ENCODE measurements around the gene ARHGAP26. TPM values are rescaled to one million over a fixed set of nuclear protein-coding genes. Genes with fewer than 3 reads are reported as not detected.

The ARHGAP26 gene
- total RNA-seq, 1 donor from 2014 or later = 20.0 TPM

DNA sequence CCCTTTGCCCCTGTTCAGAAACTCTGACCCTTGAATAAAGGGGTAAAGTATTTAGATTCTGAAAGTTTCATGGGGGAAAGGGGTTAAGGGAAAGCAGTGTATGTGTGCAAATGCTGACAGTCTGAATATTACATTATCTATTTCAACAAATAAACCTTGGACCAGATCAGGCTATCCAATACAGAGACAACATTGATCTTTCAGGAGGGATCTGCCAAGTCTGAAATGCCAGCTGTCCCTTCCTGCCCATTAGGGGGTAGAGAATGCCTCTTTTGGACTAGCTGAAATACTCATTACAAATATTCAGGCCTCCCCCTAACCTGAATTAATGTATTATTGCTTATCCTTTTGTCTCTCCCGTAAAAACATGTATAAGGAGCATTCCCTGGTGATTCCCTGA is 413.8 kb downstream of the ARHGAP26 start:
- no peak for DNase-seq (ENCODE audit: low spot score)
- intact Hi-C loops (cut with micrococcal nuclease) = loop anchor here (1.0 to 10.0 kb wide), 17 partner anchors 13 to 1003 kb away; no protein-coding TSS in a partner anchor
- peak overlapping the region; percentile 52 for H3K4me3 Mint-ChIP-seq
- no peaks in the 10 kb centered on the region for H3K27me3 Mint-ChIP-seq (ENCODE audit: insufficient read depth)
- H3K4me1 Mint-ChIP-seq (ENCODE audit: low read depth) = peaks cover 85% of the 10 kb centered on the region
- H3K9me3 Mint-ChIP-seq = peaks cover 6% of the 10 kb centered on the region
- H3K27ac Mint-ChIP-seq = peak overlapping the region; percentile 93
- peaks cover 24% of the 10 kb centered on the region for H3K36me3 Mint-ChIP-seq (ENCODE audit: low read depth)

DNA sequence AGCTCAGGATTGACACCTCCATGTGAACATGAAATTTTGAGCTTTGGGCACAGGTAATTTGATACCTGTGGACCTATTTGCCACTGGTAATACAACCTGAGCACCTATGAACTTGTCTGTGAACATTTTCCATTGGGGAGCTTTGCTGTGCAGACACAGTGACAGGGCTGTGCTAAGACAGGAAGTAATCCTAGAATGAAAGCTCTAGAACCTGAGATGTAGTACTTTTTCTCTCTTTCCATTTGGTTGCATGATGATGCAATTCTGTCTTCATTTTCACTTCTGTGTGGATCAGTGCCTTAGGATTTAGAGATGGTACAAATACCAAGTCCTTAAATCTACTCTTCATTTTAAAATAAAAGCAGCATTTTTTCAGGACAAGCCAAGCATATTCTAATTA is 416.4 kb downstream of the ARHGAP26 start:
- H3K27ac Mint-ChIP-seq = peak overlapping the region; percentile 32
- H3K9me3 Mint-ChIP-seq = peaks cover 21% of the 10 kb centered on the region
- H3K36me3 Mint-ChIP-seq (ENCODE audit: low read depth) = peaks cover 21% of the 10 kb centered on the region
- peaks cover 75% of the 10 kb centered on the region for H3K4me1 Mint-ChIP-seq (ENCODE audit: low read depth)
- H3K27me3 Mint-ChIP-seq (ENCODE audit: insufficient read depth) = no peaks in the 10 kb centered on the region
- intact Hi-C loops (cut with micrococcal nuclease) = loop anchor here (10.0 kb wide), 1 partner anchor 508 kb away; no protein-coding TSS in a partner anchor
- no peak overlapping the region for H3K4me3 Mint-ChIP-seq
- DNase-seq (ENCODE audit: low spot score) = no peak

DNA sequence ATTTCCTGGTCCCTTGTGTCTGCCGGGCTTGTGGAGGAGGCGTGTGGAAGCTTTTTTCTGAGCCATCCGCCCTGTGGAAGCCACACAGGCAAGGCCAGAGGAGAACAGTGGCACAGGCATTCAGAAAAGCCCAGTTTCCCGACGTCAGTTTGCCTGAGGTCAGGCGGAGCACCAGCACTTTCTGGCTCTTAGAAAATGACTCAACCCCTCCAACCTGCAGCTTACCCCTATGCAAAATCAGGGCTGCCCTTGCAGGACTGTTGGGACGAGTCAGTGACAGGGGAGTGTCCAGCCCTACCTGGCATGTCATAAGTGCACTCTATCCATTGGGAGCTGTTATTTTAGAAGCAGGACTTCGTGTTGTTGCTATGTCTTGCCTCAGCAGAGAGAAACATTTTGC is 417.3 kb downstream of the ARHGAP26 start:
- Mint-ChIP-seq H3K36me3 (ENCODE audit: low read depth) (peaks cover 20% of the 10 kb centered on the region), H3K4me3 (no peak overlapping the region), H3K27ac (peak overlapping the region; percentile 71), H3K9me3 (peaks cover 21% of the 10 kb centered on the region), H3K4me1 (ENCODE audit: low read depth) (peaks cover 66% of the 10 kb centered on the region), H3K27me3 (ENCODE audit: insufficient read depth) (no peaks in the 10 kb centered on the region)
- intact Hi-C loops (cut with micrococcal nuclease) = loop anchor here (10.0 kb wide), 1 partner anchor 507 kb away; no protein-coding TSS in a partner anchor
- no peak for DNase-seq (ENCODE audit: low spot score)

DNA sequence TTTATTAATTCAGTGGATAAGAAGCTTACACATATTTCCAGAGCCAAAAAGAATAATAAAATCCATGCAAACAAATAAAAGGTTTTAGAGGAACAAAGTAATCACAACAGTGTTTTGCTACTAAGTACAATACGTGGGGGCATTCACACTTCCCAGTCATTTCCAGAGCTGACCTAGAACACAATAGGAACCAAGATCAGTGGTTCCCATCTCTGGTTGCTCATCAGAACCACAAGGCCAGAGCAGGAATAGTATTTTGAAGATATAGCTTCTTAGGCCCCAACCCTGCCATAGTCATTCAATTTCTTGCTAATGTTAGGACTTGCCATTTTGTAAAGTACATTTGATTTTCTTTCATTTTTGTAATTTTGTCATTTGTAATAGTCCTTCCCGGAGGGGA is 417.9 kb downstream of the ARHGAP26 start:
- Mint-ChIP-seq H3K4me3 (peak overlapping the region; percentile 25), H3K36me3 (ENCODE audit: low read depth) (peaks cover 17% of the 10 kb centered on the region), H3K4me1 (ENCODE audit: low read depth) (peaks cover 60% of the 10 kb centered on the region), H3K9me3 (peaks cover 21% of the 10 kb centered on the region), H3K27ac (peak overlapping the region; percentile 71), H3K27me3 (ENCODE audit: insufficient read depth) (no peaks in the 10 kb centered on the region)
- DNase-seq (ENCODE audit: low spot score) = no peak
- intact Hi-C loops (cut with micrococcal nuclease) = loop anchor here (1.0 to 10.0 kb wide), 6 partner anchors 9 to 507 kb away; no protein-coding TSS in a partner anchor

DNA sequence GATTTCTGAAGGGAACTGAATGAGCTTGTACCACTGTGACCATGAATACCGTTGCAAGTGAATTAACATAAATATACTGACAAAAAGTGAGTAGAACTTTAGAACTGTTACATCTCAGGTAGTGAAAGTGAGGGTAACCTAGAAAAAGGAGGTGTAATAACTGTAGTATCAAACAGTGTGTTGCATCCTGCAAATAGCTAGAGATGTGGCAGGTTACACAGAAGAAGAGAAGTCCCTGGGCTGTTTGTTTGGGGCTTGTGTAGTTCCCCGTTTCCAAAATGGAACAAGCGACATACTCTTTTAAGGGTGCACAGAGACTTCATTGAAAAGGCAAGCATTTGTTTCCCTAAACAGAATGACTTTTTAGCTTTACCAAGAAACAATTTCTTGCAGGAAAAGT is 418.5 kb downstream of the ARHGAP26 start:
- no peak for DNase-seq (ENCODE audit: low spot score)
- H3K27ac Mint-ChIP-seq = peak overlapping the region; percentile 71
- no peaks in the 10 kb centered on the region for H3K27me3 Mint-ChIP-seq (ENCODE audit: insufficient read depth)
- H3K4me3 Mint-ChIP-seq = peak overlapping the region; percentile 34
- intact Hi-C loops (cut with micrococcal nuclease) = loop anchor here (1.0 to 10.0 kb wide), 6 partner anchors 9 to 506 kb away; no protein-coding TSS in a partner anchor
- H3K36me3 Mint-ChIP-seq (ENCODE audit: low read depth) = peaks cover 17% of the 10 kb centered on the region
- peaks cover 54% of the 10 kb centered on the region for H3K4me1 Mint-ChIP-seq (ENCODE audit: low read depth)
- peaks cover 21% of the 10 kb centered on the region for H3K9me3 Mint-ChIP-seq

DNA sequence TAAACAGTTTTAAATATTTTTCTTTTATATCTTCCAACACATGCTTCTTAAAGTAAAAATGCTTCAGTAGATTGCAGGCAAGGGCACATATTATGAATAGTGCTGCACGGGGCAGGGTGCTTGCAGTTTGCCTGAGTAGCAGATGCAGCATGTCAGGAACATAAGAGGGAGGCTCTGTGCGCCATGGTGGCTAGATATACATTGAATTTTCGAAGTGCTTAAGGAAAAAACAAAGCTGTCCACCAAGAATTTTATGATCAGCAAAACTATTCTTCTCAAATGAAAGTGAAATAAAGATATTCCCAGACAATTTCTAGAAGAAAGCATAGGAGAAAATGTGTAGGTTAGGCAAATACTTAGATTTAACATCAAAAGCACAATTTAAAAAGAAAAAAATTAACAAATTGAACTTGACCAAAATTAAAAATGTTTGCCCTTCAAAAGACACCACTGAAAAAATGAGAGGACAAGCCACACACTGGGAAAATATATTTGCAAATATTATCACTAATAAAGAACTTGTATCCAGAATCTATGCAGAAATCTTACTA is 420.2 kb downstream of the ARHGAP26 start:
- Mint-ChIP-seq H3K36me3 (ENCODE audit: low read depth) (peaks cover 24% of the 10 kb centered on the region), H3K9me3 (peaks cover 22% of the 10 kb centered on the region), H3K27ac (no peak overlapping the region), H3K4me1 (ENCODE audit: low read depth) (peaks cover 45% of the 10 kb centered on the region), H3K27me3 (ENCODE audit: insufficient read depth) (no peaks in the 10 kb centered on the region), H3K4me3 (no peak overlapping the region)
- no peak for DNase-seq (ENCODE audit: low spot score)
- intact Hi-C loops (cut with micrococcal nuclease) = no loop called here

DNA sequence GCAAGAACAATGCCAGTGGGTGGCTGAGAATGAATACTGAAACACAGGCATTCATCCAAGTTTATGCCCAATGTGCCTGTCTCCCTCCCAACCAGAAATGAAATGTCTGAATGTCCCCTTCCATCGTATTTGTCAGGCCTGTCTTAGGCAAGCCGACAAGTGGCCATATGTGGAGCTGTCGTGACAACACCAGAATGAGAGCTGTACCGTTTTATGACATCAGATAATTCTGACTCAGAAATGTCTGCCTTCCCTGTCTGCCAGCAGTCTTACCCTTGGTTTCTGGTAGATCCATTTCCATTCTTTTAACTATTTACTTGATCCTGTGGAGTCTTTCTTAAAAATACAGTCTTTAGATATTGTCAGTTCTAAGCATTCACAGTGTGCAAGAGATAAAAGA is 421.5 kb downstream of the ARHGAP26 start:
- peaks cover 42% of the 10 kb centered on the region for H3K4me1 Mint-ChIP-seq (ENCODE audit: low read depth)
- intact Hi-C loops (cut with micrococcal nuclease) = no loop called here
- peaks cover 25% of the 10 kb centered on the region for H3K9me3 Mint-ChIP-seq
- DNase-seq (ENCODE audit: low spot score) = no peak
- no peak overlapping the region for H3K4me3 Mint-ChIP-seq
- H3K36me3 Mint-ChIP-seq (ENCODE audit: low read depth) = peaks cover 24% of the 10 kb centered on the region
- H3K27ac Mint-ChIP-seq = no peak overlapping the region
- no peaks in the 10 kb centered on the region for H3K27me3 Mint-ChIP-seq (ENCODE audit: insufficient read depth)

DNA sequence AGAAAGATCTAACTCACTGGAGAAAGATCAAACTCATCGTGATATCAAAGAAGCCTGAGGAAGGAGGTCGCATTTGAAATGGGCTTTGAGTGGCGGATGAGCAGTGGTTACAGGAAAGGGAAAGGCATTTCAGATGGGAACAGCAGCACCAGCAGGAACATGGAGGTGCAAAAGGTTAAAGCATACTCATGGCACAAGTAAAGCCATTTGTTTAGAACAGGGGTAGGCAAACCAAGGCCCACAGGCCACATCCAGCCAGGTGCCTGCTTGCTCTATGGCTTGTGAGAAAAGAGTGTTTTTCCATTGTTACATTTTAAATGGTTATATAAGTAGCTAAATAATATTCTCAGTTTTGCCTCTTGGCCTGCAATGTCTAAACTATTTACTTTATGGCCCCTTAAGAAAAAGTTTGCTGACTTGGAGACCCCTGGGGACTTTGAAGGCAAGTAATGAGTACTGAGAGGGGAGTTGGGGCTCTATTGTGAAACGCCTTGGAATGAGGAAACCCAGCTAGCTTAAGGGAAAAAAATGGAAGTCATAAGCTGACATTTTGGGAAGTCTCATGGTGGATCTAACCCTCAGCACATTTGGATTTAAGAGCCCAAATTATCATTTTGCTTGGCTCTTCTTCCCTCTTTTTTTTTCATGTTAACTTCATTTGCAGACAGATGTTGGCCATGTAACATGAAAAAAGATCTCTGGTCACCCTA is 422.2 kb downstream of the ARHGAP26 start:
- DNase-seq (ENCODE audit: low spot score) = no peak
- intact Hi-C loops (cut with micrococcal nuclease) = no loop called here
- Mint-ChIP-seq H3K27me3 (ENCODE audit: insufficient read depth) (no peaks in the 10 kb centered on the region), H3K27ac (no peak overlapping the region), H3K4me1 (ENCODE audit: low read depth) (peaks cover 42% of the 10 kb centered on the region), H3K4me3 (no peak overlapping the region), H3K36me3 (ENCODE audit: low read depth) (peaks cover 27% of the 10 kb centered on the region), H3K9me3 (peaks cover 29% of the 10 kb centered on the region)

DNA sequence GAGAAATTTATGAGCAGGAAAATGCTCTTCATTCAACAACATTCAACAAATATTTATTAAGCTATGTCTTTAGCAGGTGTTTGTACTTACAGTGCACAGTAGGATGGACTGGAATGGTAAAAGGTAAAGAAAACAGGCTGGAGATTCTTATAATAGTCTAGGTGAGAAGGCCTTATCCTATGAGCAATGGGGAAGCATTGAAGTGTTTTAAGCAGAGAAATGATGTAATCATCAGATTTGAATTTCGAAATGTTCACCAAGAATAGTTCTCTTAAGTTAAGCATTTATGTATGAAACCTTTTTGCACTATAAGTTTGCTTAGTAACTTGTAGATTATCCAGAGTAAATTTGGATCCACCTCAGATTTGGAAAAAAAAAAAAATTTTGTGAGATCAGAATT is 424.0 kb downstream of the ARHGAP26 start:
- Mint-ChIP-seq H3K27ac (no peak overlapping the region), H3K4me3 (no peak overlapping the region), H3K9me3 (peaks cover 39% of the 10 kb centered on the region), H3K4me1 (ENCODE audit: low read depth) (peaks cover 31% of the 10 kb centered on the region), H3K36me3 (ENCODE audit: low read depth) (peaks cover 33% of the 10 kb centered on the region), H3K27me3 (ENCODE audit: insufficient read depth) (no peaks in the 10 kb centered on the region)
- no peak for DNase-seq (ENCODE audit: low spot score)
- intact Hi-C loops (cut with micrococcal nuclease) = no loop called here

DNA sequence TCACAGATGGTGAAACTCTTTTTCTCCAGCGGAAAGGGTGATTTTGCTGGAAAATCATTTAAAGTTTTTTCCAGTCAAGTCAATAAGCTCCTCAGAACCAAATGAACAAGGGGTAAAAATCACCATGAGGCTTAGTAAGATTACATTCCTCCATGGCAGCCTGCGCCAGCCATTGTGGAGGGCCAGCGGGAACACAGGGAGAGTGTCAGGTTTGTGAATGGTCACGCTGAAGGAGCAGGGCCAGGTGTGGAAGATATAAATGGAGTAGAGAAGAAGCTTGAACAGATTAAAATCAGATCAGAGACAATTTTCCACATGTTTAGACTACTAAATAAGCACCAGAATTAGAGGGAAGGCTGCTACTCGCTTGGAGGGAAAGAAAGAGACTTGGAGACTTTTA is 424.5 kb downstream of the ARHGAP26 start:
- Mint-ChIP-seq H3K4me3 (no peak overlapping the region), H3K36me3 (ENCODE audit: low read depth) (peaks cover 33% of the 10 kb centered on the region), H3K9me3 (peaks cover 39% of the 10 kb centered on the region), H3K27me3 (ENCODE audit: insufficient read depth) (no peaks in the 10 kb centered on the region), H3K4me1 (ENCODE audit: low read depth) (peaks cover 30% of the 10 kb centered on the region), H3K27ac (no peak overlapping the region)
- DNase-seq (ENCODE audit: low spot score) = no peak
- intact Hi-C loops (cut with micrococcal nuclease) = no loop called here

DNA sequence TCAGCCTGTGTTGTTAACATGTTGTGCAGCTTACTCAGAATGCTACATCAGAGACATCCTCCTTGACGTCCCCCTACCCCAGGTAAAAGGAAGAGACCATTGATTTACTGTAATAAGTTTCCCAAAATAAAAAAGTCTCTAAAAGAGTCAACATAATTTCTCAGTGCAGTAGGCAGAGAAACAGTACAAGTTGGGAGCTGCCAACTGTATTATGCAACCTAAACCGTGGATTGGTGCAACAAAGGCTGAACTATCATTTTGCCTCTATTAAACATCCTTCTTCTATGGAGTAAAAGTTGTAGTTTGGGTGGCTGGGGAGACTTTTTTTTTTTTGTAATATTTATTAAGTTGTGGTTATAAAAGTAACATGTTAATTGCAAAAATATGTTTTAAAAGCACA is 425.3 kb downstream of the ARHGAP26 start:
- DNase-seq (ENCODE audit: low spot score) = no peak
- peaks cover 30% of the 10 kb centered on the region for H3K4me1 Mint-ChIP-seq (ENCODE audit: low read depth)
- H3K27ac Mint-ChIP-seq = no peak overlapping the region
- H3K36me3 Mint-ChIP-seq (ENCODE audit: low read depth) = peaks cover 28% of the 10 kb centered on the region
- no peaks in the 10 kb centered on the region for H3K27me3 Mint-ChIP-seq (ENCODE audit: insufficient read depth)
- peaks cover 33% of the 10 kb centered on the region for H3K9me3 Mint-ChIP-seq
- intact Hi-C loops (cut with micrococcal nuclease) = no loop called here
- no peak overlapping the region for H3K4me3 Mint-ChIP-seq

DNA sequence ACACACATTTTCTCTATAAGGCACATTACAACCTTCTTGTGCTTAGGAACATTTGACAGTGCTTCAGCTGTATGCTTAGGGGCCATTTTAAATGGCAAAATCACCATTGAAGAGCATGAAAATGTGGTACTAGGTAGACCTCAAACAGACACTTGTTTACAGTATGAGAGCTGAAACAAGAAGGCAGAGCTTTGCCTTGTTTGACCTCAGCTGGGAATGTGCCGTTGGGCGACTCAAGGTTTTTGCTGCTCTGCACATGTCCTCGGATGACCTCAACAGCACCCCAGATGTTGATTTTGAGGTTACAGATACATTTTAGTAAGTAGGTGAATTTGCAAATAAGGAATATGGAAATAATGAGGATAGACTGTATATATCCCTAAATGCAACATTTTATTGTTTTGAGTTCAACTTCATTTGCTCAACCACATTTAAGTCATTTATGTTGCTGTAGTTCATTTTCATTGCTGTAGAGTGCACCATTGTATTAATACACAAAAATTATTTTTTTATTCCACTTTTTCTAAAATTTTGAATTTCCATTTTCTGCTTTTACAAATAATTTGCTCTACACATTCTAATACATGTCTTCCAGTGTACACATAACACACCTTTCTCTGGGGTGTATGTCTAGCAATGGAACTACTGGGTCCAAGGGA is 426.6 kb downstream of the ARHGAP26 start:
- intact Hi-C loops (cut with micrococcal nuclease) = loop anchor here (1.0 kb wide), 4 partner anchors 8 to 33 kb away; no protein-coding TSS in a partner anchor
- H3K36me3 Mint-ChIP-seq (ENCODE audit: low read depth) = peaks cover 22% of the 10 kb centered on the region
- peaks cover 25% of the 10 kb centered on the region for H3K9me3 Mint-ChIP-seq
- H3K4me3 Mint-ChIP-seq = peak overlapping the region; percentile 30
- H3K4me1 Mint-ChIP-seq (ENCODE audit: low read depth) = peaks cover 30% of the 10 kb centered on the region
- no peaks in the 10 kb centered on the region for H3K27me3 Mint-ChIP-seq (ENCODE audit: insufficient read depth)
- peak overlapping the region; percentile 77 for H3K27ac Mint-ChIP-seq
- no peak for DNase-seq (ENCODE audit: low spot score)

DNA sequence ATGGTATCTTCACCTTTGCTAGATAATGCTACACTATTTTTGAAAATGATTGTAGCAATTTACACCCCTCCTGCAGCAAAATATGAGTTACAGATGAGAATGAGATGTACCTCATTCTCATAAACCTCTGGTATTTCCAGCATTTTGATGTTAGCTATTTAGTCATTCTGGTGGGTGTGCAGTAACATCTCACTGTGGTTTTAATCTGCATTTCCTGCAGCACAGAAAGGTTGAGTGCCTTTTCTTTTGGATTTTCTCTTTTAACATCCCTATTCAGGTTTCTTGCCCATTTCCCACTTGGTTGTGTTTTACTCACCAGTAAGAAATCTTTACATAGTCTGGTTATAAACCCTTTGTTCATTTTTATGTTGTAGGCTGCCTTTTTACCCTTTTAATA is 427.1 kb downstream of the ARHGAP26 start:
- H3K27ac Mint-ChIP-seq = peak overlapping the region; percentile 77
- H3K4me3 Mint-ChIP-seq = peak overlapping the region; percentile 30
- intact Hi-C loops (cut with micrococcal nuclease) = loop anchor here (1.0 kb wide), 4 partner anchors 9 to 32 kb away; no protein-coding TSS in a partner anchor
- H3K4me1 Mint-ChIP-seq (ENCODE audit: low read depth) = peaks cover 30% of the 10 kb centered on the region
- H3K9me3 Mint-ChIP-seq = peaks cover 22% of the 10 kb centered on the region
- DNase-seq (ENCODE audit: low spot score) = no peak
- H3K36me3 Mint-ChIP-seq (ENCODE audit: low read depth) = peaks cover 18% of the 10 kb centered on the region
- peaks cover 1% of the 10 kb centered on the region for H3K27me3 Mint-ChIP-seq (ENCODE audit: insufficient read depth)

Data from activated T-helper 1 cell treated with anti-CD3 and anti-CD28 coated beads, Interleukin-12 subunit alpha, Interleukin-12 subunit beta, Interleukin-2, Interleukin-4 antibody, amounts not matched to agents 30 ng/mL and 10 ng/mL and 1 ng/mL, durations not matched to agents 14 hours and 24 hours and 36 hours (primary cell).